ENCODE data around the gene HIGD2A. TPM values are rescaled to one million over a fixed set of nuclear protein-coding genes. Genes with fewer than 3 reads are reported as not detected.

Gene HIGD2A, protein sequence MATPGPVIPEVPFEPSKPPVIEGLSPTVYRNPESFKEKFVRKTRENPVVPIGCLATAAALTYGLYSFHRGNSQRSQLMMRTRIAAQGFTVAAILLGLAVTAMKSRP
- 100 to 1,000 TPM; 186 to 257 (median 198) TPM for total RNA-seq
- long read RNA-seq, donor 1, transcript HIGD2A-201 (2 exons, 668 nt): major isoform, 119 of 125 reads
- long read RNA-seq, donor 1, partial matches to known transcripts: 0 of 125 reads
- long read RNA-seq, donor 1, other reads (novel, unspliced or antisense): 6 of 125 reads
- long read RNA-seq, donor 2, transcript HIGD2A-201 (2 exons, 668 nt): major isoform, 145 of 147 reads
- long read RNA-seq, donor 2, partial matches to known transcripts: 0 of 147 reads
- long read RNA-seq, donor 2, other reads (novel, unspliced or antisense): 2 of 147 reads

DNA sequence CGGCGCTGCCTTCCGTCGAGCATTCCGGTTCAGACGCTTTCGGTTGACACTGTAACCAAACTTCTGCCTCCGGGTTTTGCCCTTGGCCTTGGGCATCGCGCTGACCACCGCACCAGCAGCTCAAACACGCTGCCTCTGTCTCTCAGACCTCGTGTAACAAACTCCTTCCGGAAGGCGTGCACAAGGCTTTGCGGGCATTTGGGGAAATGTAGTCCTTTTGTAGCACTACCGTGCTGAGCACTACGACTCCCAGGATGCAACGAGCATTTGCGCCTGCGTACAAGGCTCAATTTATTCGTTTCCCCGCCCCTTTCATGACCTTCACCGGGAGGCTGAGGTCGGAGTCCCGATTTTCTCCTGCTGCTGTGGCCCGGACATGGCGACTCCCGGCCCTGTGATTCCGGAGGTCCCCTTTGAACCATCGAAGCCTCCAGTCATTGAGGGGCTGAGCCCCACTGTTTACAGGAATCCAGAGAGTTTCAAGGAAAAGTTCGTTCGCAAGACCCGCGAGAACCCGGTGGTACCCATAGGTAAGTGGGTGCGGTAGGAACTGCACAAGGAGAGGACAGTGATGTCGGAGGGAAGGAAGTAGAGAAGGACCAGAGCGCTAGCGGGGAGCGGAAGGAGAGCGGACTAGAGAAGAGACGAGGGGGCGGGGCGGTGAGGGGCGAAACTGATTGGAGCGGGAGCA, at the start of gene HIGD2A, which contains the start of gene NOP16:
HIGD2A (plus strand) TSS at position 308 of the 691 bp plus-strand sequence; CDS start at position 377, 69 bp downstream.
NOP16 (minus strand) TSS at position 155 of the 691 bp plus-strand sequence; CDS start at position 96, 59 bp downstream.
- H3K36me3 ChIP-seq (ENCODE audit: low read depth): no peaks in the 10 kb centered on the region
- ATAC-seq: peak; percentile 94
- TF ChIP-seq, protein P1, sequence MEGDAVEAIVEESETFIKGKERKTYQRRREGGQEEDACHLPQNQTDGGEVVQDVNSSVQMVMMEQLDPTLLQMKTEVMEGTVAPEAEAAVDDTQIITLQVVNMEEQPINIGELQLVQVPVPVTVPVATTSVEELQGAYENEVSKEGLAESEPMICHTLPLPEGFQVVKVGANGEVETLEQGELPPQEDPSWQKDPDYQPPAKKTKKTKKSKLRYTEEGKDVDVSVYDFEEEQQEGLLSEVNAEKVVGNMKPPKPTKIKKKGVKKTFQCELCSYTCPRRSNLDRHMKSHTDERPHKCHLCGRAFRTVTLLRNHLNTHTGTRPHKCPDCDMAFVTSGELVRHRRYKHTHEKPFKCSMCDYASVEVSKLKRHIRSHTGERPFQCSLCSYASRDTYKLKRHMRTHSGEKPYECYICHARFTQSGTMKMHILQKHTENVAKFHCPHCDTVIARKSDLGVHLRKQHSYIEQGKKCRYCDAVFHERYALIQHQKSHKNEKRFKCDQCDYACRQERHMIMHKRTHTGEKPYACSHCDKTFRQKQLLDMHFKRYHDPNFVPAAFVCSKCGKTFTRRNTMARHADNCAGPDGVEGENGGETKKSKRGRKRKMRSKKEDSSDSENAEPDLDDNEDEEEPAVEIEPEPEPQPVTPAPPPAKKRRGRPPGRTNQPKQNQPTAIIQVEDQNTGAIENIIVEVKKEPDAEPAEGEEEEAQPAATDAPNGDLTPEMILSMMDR (IDR thresholded peaks at IDR 0.05): peak; percentile 8
- H3K4me3 ChIP-seq: peak within 1 kb of the TSS; percentile 63
- peak; percentile 98 to 100 (median 100) for DNase-seq
- intact Hi-C loops (cut with DNase I, micrococcal nuclease): no loop called here
- H3K9me3 ChIP-seq: no peaks in the 10 kb centered on the region
- H3K4me1 ChIP-seq (ENCODE audit: low read depth): peaks cover 16% of the 10 kb centered on the region

DNA sequence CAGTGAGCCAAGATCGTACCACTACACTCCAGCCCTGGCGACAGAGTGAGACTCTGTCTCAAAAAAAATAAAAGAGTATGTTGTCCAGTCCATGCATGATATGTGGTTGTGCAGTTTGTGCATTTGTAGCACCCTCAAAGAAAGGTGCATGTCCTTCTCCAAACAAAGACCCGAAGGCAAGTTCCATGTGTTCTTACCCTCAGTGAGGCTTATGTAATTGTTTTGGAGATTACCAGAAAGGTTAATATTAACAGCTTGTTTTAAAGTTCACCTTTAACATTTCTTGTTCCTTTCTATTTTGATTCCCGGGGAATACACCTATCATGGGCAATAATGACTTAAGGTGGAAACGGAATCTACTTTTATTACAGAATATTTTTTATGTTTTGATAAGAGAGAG, 49.2 kb upstream of the HIGD2A start:
- Histone ChIP-seq H3K4me3 (no peak overlapping the region), H3K9me3 (no peaks in the 10 kb centered on the region), H3K4me1 (ENCODE audit: low read depth) (no peaks in the 10 kb centered on the region), H3K36me3 (ENCODE audit: low read depth) (no peaks in the 10 kb centered on the region)
- ATAC-seq (no peak), DNase-seq (no peak)
- intact Hi-C loops (cut with DNase I, micrococcal nuclease): no loop called here
- TF ChIP-seq, protein P1 (IDR thresholded peaks at IDR 0.05): no peak

DNA sequence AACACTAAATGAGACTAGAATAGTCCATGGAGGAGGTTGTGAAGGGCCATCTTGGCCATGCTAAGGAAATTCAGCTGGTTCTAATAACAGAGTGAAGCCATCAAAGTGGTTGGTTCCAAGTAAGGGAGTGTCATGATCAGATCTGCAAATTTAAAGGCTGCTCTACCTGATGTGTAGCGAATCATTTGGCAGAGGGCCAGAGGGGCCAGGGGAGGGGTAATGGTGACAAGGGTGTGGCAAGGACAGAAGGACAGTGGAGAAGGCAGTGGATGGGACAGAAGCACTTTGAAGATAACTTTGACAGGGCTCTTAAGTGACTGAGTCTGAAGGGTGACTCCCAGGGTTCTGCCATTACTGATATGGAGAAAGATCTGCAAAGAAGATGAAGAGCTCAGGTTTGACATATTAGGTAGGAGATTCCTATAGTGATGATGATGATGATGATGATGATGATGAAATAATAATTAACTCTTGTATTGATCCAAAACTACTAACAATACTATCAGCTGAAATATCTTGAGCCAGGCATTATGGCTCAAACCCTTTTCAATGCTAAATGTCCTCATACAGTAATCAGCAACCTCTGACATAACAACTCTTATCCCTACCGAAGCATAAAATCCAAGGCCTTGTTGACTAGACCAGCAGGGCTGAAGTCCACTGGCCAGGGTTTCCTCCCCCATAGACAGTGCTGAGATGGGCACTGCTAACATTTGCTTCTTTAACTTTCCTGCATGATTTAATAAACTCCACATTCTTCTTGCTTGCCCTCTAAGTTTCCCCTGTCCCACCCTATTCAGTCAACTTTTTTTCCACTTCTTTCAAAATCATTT, 47.0 kb upstream of the HIGD2A start:
- ATAC-seq: no peak
- Histone ChIP-seq H3K36me3 (ENCODE audit: low read depth) (peaks cover 2% of the 10 kb centered on the region), H3K9me3 (no peaks in the 10 kb centered on the region), H3K4me1 (ENCODE audit: low read depth) (no peaks in the 10 kb centered on the region), H3K4me3 (no peak overlapping the region)
- TF ChIP-seq, protein P1 (IDR thresholded peaks at IDR 0.05): no peak
- no peak for DNase-seq
- intact Hi-C loops (cut with DNase I, micrococcal nuclease): no loop called here

DNA sequence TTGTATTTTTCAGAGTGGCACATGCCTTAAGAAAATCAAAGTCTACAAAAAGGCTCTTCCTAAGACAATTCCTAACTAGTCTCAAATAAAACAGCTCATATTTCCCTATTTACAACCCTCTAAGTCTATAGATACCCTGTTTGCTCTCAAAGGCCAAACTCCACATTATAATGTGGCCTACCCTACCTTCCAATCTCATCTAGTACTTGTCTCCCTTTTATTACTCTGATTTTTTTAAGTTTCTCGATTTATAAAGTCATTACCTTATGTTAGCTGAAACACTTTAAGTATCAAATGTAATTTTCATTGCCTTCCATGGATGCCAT, 46.4 kb upstream of the HIGD2A start:
- Histone ChIP-seq H3K9me3 (no peaks in the 10 kb centered on the region), H3K36me3 (ENCODE audit: low read depth) (peaks cover 5% of the 10 kb centered on the region), H3K4me3 (no peak overlapping the region), H3K4me1 (ENCODE audit: low read depth) (no peaks in the 10 kb centered on the region)
- TF ChIP-seq, protein P1 (IDR thresholded peaks at IDR 0.05): no peak
- intact Hi-C loops (cut with DNase I, micrococcal nuclease): no loop called here
- DNase-seq: no peak
- ATAC-seq: no peak

DNA sequence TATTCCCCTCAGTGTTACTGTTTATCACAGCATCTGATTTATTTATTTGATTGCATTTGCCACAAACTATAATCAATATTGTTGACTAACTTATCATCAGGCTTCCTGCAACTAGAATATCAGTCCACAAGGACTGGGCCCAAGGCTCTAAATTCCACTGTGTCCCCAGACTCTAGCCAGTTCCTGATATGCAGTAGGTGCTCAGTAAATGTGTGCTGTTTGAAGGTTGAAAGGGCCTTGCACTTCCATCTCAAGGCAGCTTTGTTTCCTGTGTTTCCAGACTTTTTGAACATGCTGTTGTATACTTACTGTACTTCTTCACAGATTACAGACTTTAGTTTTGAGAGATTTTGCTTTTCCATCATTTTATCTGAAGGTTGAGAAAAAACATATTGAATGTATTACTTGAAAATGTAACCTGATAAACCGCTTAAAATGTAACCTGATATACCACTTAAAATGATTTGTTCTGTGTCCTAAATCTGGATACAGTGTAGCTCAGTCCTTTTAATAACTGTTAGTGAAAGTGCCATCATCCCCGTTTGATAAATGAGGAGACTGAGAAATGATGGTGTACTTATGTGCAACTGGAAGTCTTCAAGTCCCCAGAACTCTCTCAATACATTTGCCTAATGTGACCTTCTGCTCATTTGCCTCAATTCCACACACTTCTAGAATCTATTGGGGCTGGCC, 45.6 kb upstream of the HIGD2A start:
- intact Hi-C loops (cut with DNase I, micrococcal nuclease): no loop called here
- DNase-seq: no peak
- no peak for ATAC-seq
- Histone ChIP-seq H3K4me3 (no peak overlapping the region), H3K9me3 (no peaks in the 10 kb centered on the region), H3K36me3 (ENCODE audit: low read depth) (peaks cover 9% of the 10 kb centered on the region), H3K4me1 (ENCODE audit: low read depth) (no peaks in the 10 kb centered on the region)
- TF ChIP-seq, protein P1 (IDR thresholded peaks at IDR 0.05): no peak

All from mucosa of descending colon (tissue), 3 donors.